ENCODE results near the gene FOXD4L4.
"Not testable (repeated sequence)": the region's sequence is repeated elsewhere in the genome, so short reads cannot be mapped to it uniquely, and the experiment has no call there.

Gene FOXD4L4

GRCh38 chr9:65737096-65737564, at the start of gene FOXD4L4:
Gene FOXD4L4, plus strand, starts transcription at chr9:65737146. Its CDS starts 0 bp downstream, at chr9:65737146.
- in situ Hi-C loops (cut with MboI; ENCODE audit: low pct_unique_long_range_greater_than_20kb, low sequenced_read_pairs); DNase-seq: not testable (repeated sequence)

GRCh38 chr9:65703550-65703949, 33.4 kb upstream of the FOXD4L4 start:
- in situ Hi-C loops (cut with MboI; ENCODE audit: low pct_unique_long_range_greater_than_20kb, low sequenced_read_pairs); DNase-seq: not testable (repeated sequence)

- DNase-seq; in situ Hi-C loops (cut with MboI; ENCODE audit: low pct_unique_long_range_greater_than_20kb, low sequenced_read_pairs): not testable (repeated sequence)
Measured at GRCh38 chr9:65714445-65714844, 22.5 kb upstream of the FOXD4L4 start.

DNA sequence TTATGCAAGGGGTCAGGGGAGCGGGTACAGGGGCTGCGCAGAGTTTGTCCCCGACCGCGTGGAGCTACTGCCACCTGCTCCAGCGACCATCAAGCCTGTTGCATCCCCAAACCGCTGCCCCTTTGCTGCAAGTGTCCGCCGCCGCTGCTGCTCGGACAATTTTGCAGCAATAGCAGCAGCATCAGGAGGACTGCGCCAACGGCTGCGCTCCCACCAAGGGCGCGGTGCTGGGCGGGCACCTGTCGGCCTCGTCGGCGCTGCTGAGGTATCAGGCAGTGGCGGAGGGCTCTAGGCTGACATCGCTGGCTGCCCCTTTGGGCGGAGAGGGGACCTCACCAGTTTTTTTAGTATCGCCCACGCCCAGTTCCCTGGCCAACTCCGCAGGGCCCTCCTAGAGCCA, 1.2 kb downstream of the FOXD4L4 start:
- in situ Hi-C loops (cut with MboI; ENCODE audit: low pct_unique_long_range_greater_than_20kb, low sequenced_read_pairs); DNase-seq: not testable (repeated sequence)

Measured in KBM-7 (cell line).